HG03196 (cell line): Measurements from ENCODE around the gene ANKS1B.
"Not testable (repeated sequence)": the region's sequence is repeated elsewhere in the genome, so short reads cannot be mapped to it uniquely, and the experiment has no call there.

Source experiments
- ATAC-seq: cut with Tn5 transposase; IDR thresholded peaks from one replicate; pipeline ENCODE4 v1.9.1; 2021; ENCODE audit not compliant: unreplicated experiment

ANKS1B gene

DNA sequence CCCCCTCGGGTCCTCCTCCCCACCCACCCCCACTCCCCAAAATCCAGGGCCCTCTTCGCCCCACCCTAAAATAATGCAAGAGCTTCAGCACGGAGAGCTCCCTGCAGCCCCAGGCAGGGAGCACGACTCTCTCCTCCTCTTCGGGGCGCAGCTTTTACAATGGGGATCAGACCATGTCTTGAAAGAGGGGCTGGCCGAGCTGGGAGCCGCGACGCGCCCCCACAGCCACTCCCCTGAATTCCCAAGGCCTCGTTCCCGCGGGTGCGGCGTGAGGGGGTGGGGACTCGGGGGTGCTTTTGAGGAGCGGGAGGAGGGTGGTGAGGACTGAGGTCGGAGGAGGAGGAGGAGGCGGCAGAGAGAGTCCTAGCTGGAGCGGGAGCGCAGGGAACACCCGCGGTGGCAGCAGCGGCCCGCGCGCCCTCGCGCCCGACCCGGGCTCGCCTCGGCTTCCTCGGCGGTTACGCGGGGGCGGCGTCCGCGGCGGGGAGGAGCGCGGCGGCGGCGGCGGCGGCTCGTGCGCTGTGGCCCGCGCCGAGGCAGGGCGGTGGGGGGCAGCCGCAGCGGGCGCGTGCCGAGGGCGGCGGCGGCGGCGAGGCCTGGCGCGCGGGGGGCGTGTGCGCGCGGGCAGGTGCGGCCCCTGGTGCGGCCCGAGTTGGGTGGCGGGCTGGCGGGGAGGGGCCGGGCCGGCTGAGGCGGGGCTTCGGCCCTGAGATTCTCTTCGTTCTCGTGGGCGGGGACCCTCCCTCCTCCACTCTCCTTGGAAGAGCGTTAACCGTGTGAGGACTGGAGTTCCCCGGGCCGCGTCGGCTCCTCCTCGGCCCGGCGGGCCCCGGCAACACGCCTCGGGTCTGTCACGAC, at the start of gene ANKS1B:
ANKS1B (minus strand) TSS at position 666 of the 858 bp plus-strand sequence. CDS start 699 bp downstream, outside the sequence.
- no peak for ATAC-seq

DNA sequence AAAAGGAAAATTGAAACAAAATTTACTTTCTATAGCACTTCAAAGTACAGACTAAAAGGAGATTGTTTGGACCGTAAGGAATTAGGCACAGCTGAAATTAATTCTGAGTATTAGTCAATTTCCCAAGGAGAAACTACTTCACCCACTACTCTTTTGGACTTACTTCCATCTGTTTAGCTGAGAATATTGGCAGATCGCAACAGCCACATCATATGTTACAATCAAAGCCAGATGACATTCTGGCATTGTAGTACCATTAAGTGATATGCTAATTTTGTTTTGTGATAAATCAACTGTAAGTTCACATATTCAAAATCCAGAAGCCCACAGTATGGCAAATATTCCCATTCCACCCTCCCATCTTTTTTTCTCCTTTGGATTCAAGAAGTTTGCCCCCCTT, 47.1 kb upstream of the ANKS1B start:
- no peak for ATAC-seq

DNA sequence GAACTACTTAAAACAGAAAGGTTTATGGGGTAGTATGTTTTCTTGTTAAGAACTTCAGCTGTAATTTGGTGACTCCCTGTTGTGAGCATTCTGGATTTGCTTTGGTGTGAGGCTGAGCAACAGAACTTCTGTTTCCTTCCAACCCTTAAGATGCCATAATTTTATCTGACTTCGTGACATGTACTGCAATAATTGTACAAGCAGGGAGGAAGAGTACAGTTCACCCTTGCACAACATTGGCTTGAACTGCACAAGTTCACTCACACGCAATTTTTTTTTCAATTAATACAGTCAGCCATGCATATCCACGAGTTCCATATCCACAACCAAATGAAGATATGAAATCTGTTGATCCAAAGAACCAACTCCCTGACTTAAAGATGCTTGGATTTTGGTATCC, 42.9 kb upstream of the ANKS1B start:
- ATAC-seq = no peak

DNA sequence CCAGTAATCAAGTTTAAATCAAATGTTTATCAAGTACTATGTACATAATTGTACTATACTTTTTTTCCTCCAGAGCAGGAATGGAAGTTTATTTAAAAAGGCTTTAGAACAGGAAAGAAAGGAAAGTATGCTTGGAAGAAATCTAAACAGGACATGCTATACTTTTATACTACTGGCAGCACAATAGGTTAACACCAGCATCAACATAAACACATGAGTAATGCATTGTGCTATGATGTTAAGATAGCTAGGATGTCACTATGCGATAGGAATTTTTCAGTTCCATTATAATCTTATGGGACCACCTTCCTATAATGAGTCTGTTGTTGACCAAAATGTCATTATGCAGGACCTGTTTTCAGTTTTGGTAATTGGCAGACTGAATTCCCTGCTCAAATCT, 41.5 kb upstream of the ANKS1B start:
- no peak for ATAC-seq

DNA sequence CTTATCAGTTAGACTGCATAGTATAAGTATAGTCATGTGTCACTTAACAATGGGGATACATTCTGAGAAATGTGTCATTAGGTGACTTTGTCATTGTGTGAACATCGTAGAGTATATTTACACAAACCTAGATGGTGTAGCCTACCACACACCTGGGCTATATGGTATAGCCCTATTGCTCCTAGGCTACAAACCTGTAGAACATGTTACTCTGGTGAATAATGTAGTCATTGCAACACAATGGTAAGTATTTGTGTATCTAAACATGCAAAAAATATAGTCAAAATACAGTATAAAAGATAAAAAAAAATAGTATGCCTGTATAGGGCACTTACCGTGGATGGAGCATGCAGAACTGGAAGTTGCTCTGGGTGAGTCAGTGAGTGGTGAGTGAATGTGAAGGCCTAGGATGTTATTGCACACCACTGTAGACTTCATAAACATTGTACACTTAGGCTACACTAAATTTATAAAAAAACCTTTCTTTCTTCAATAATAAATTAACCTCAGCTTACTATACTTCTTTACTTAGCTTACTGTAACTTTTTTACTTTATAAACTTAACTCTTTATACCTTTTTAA, 40.3 kb upstream of the ANKS1B start:
- no peak for ATAC-seq

DNA sequence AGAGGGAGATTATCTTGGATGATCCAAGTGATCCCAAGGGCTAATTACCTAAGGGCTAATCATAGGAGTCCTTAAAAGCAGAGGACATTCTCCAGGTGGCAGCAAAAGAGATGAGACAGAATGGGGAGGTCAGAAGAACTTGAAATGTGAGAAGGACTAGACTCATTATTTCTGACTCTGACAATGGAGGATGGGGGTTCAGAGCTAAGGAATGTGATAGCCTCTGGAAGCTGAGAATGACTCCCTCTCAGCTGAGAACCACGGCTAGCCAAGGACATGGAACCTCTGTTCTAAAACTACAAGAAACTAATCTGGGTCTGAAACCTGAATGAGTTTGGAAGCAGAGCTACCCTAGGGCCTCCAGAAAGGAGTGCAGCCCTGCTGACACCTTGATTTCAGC, 35.6 kb upstream of the ANKS1B start:
- no peak for ATAC-seq

DNA sequence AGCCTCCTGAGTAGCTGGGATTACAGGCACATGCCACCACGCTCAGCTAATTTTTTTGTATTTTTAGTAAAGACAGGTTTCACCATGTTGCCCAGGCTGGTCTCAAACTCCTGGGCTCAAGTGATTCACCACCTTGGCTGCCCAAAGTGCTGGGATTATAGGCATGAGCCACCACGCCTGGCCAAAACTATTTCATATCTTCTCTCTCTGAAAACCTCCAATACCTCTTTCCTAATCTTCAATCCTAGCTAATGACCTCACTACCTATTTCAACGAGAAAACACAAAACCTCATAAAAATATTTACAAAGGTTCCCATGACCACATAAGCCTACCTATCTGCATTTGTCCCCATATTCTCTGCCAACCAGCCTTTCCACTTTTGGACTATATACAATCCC, 32.3 kb upstream of the ANKS1B start:
- ATAC-seq = no peak

DNA sequence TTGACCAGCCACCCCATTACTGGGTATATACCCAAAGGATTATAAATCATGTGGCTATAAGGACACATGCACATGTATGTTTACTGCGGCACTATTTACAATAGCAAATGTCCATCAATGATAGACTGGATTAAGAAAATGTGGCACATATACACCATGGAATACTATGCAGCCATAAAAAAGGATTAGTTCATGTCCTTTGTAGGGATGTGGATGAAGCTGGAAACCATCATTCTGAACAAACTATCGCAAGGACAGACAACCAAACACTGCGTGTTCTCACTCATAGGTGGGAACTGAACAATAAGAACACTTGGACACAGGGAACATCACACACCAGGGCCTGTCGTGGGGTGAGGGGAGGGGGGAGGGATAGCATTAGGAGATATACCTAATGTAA, 31.6 kb upstream of the ANKS1B start:
- ATAC-seq = not testable (repeated sequence)

DNA sequence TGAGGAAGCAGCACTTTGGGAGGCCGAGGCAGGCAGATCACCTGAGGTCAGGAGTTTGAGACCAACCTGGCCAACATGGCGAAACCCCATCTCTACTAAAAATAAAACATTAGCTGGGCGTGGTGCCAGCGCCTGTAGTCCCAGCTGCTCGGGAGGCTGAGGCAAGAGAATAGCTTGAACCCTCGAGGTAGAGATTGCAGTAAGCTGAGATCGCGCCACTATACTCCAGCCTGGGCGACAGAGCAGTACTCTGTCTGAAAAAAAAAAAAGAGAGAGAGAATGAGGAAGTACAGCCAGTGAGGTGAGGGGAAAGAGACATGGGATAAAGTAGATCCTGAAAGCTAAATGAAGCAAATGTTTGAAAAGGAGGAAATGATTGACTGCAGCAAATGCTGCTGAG, 21.1 kb upstream of the ANKS1B start:
- not testable (repeated sequence) for ATAC-seq

DNA sequence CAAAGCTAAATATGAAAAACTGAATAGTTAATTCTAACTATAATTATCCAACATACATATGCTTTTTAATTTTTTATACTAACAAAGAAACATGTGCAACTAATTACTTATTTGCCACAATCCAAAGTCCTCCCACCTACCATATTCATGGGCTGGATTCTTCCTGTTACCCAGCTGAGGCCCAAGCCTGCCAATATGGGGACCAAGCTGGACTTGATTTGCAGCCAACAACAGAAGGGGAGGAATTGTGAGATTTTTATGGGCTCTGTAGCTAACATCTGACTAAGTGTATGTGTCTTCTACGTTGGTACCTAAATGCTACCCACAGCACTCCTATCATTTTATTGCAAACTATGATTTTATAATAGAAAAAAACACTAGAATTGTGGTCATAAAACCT, 13.1 kb upstream of the ANKS1B start:
- no peak for ATAC-seq

DNA sequence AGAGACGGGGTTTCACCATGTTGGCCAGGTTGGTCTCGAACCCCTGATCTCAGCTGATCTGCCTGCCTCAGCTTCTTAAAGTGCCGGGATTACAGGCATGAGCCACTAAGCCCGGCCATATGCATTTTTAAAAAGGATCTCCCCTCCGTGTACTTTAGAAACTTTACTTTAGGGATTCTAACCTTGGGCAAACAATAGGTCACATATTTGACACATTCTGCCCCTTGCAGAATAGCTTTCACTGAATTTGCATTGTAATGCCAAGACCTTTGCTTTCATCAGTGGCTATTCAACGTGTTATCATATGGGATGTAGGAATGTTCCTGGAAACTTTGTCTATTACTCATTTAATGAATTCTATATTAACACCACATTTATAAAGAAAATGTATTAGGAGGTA, 11.4 kb upstream of the ANKS1B start:
- ATAC-seq = no peak

DNA sequence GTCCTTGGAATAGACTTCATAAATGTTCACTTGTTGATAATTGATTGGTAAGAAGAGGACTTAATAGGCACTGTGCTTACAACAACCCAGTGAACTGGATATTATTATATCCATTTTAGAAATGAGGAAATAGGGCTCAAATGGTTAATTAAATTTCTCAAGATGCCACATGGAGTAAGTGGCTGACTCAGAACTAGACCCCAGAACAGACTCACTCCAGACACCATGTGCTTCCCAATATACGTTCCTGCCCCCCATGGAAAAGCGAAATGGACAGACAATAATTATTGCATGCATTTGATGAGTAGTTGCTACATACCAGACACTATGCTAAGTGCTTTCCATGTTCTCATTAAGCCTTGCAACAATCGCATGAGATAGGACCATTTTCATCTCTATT, 895 bp upstream of the ANKS1B start:
- no peak for ATAC-seq

DNA sequence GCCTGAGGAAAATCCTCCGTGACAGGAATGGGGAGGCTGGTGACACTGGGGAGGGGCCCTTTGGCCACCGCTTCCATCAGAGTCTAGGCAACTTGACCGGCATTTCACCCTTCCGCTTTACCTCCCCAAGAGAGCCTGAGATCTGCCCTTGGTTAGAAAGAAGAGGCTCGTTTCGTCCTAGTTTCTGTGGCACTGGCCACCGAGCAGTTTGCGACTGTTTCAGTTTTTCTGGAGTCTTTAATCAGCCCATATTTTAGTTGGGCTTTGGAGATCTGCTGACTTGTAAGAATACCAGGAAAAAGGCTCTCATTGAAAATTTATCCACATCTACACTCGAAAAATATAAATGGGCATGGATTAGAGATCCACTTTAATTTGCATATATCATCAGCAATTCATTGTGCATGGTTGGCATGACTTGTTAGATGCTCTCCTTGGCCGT, 414 bp upstream of the ANKS1B start:
- ATAC-seq = no peak

DNA sequence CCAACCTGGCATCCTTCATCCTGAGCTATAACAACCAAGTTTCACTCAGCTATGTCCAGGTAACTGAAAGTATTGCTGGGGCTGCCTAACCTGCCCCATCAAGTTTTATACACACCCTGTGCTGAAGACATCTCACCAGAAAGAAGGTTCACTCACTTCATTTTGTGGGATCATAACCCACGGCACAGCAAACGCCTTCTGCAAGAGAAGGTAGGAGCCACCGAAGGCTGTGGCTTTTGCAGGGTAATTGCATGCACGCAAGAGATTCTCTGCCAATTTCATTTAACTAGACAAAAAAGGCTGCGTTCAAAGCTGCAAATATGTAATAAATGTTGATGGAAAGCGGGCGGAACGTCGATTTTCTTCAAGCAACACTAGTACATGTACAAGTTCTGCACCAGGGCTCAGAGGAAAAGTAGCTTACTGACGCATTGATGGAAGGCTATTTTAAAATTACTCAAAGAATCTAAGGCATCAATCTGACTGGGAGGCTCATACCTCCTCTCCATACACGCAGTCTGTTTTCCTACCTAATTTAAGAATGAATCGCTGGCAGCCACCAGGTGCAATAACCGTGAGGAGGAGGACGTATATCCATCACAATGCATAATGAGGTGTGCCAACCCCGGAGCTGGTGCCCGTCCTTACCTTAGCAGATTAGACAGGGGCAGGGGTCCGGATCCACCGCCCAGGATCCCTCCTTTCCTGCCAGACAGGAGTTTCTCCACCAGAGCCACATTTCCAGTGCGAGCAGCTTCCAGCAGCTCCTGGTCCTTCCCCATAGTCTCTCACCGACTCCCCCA, 1.1 kb downstream of the ANKS1B start:
- no peak for ATAC-seq

DNA sequence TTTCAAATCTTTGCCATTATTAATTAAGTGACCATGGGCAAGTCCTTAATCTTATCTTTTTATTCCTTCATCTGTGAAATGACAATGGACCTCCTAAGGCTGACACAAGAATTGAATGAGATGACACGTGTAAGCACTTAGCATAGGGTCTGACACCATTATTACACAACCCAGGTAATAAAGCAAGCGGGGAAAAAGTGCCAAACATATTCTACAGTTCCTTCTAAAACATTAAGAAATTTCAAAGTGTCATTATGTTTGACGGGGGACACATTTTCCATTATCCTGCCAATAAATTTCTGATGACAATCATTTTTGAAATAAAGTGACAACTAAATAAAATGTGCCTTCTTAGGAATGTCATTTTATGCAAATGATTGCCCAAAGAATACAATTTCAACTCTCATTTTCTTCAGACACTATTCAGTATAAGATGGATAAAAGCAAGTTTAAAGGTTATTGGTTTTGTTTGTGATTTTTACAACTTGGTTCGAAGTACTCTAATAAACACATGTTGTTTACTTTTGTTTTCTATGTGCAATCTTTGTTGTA, 3.0 kb downstream of the ANKS1B start:
- no peak for ATAC-seq

DNA sequence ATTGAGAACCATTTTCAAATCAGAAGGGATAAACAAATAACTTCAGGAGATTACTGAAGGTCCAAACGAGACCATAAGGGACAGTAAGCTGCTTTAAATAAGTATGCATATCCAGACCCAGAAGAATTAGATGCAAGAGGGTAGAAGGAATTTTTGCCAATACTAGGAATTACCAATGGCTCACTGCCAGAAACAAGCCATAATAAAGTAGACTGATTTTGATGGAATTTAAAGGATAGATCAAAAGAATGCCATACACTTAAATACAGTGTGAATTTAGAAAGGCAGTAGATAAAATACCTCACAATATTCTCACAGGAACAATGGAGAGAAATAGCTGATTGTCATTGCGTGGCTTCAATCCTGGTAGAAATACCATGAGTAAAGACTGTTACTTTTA, 5.3 kb downstream of the ANKS1B start:
- ATAC-seq = no peak

DNA sequence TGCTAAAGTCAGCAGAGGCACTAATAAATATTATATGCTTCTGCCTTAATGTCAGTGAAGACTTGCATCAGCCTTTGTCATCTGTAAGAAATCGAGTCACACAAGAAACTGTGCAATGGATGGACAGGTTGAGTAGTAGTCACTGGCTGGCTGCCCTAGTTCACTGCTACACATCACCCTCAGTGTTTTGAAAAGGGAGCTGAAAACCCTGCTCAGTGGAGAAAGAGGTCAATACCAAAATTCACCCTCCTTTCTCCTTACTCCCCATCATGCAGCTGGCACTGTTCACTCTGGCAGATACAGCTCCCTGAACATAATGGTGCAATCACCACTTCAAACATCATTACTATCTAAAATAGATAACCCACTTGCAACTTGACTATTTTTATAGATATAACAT, 6.6 kb downstream of the ANKS1B start:
- no peak for ATAC-seq

DNA sequence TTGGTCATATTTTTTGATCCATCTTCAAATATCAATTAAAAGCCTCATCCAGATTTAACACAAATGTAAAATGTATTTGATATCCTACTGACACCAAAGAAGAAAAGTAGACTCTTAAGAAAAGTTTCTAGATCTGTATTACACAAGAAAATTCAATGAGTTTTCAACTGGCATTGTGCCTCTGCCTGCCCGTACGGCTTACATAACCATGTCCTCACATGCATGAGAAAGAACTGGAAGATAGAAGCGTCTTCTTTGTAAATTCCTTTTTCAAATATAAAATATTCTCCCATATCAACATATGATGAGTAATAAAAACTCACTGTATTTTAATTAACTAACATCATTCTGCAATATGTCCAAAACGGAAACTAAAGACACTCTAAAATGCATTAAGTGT, 7.2 kb downstream of the ANKS1B start:
- no peak for ATAC-seq

DNA sequence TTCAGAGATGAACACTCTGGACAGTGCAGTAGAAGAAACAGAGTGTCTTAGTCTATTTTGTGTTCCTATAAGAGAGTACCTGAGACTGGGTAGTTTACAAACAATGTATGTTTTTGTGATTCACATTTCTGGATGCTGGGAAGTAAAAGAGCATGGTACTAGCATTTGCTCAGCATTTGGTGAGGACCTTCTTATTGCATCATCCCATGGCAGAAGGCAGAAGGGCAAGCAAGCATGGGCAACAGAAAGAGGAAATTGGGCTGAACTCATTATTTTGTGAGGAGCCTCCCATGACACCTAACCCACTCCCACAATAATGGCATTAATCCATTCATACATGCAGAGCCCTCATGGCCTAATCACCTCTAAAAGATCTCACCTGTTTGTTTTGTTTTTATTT, 8.0 kb downstream of the ANKS1B start:
- no peak for ATAC-seq

DNA sequence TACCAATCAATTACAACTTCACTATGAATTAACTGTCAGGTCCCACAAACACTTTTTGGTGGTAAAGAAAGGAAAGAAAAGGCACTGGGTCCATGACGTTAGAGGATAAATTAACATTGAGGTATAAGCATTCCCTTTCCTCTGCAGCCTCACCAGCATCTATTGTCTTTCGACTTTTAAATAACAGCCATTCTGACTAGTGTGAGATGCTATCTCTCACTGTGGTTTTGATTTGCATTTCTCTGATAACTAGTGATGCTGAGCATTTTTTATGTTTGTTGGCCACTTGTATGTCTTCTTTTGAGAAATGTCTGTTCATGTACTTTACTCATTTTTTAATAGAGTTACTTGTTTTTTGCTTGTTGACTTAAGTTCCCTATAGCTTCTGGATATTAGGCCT, 9.4 kb downstream of the ANKS1B start:
- no peak for ATAC-seq

DNA sequence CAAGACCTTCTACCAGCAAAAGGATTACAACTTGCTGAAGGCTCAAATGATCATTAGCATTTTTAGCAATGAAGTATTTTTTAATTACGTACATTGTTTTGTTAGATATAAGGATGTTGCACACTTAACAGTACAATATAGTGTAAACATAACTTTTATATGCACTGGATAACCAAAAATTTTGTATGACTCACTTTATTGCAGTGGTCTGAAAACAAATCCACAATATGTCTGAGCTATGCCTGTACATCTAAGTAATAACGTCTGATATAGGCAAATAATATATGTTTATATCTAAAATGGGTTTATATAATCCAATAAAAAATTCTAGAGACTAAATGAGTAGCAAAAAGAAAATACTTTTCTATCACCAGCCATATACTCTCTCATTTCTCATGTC, 10.6 kb downstream of the ANKS1B start:
- no peak for ATAC-seq

DNA sequence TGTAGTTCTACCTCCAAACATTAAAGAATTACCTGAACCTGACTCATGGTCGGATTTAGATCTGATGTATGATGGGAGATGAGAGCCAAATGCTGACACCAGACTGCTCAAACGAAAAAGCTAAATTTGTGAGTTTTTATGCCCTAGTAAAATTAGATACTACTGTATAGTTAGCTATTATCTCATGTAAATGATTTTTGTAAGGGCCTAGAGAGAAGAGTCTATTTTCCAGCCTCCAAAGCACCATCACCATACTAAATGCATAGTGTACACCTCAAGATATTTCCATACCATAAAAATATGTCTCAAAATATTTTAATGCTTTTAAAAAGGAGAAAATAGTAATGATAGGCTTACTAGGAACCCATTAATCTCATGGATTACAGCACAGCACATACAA, 18.3 kb downstream of the ANKS1B start:
- no peak for ATAC-seq
